DND-41 (cell line): ENCODE results near the gene PDE4D.

Experiments used
- ATAC-seq: fragments of 200-7000 bp; cut with Tn5 transposase; 3 replicates; pipeline ENCODE4 v1.9.1; 2021; ENCODE audit warnings: low read depth; ENCODE audit not compliant: insufficient read depth
- DNase-seq: peaks from one replicate; pipeline ENCODE4 v3.0.0-alpha.2; 2020
- H2AFZ ChIP-seq: 2 replicates; pipeline ENCODE4 v1.6.0; 2012; ENCODE audit warnings: low read depth, low read length
- H3K27ac ChIP-seq: 2 replicates; pipeline ENCODE4 v1.5.1; 2012; ENCODE audit warnings: low read length, inconsistent platforms
- H3K27me3 ChIP-seq: fragments of 200-600 bp; sonication (generic); 2 replicates; pipeline ENCODE4 v1.6.0; 2012; ENCODE audit warnings: low read length, mild to moderate bottlenecking, inconsistent platforms; ENCODE audit not compliant: insufficient read depth, poor library complexity
- H3K36me3 ChIP-seq: 2 replicates; pipeline ENCODE4 v1.5.1; 2012; ENCODE audit warnings: low read length, inconsistent platforms; ENCODE audit not compliant: insufficient read depth
- H3K4me1 ChIP-seq: 2 replicates; pipeline ENCODE4 v1.5.1; 2012; ENCODE audit warnings: mild to moderate bottlenecking, low read length; ENCODE audit not compliant: insufficient read depth
- H3K4me2 ChIP-seq: 2 replicates; pipeline ENCODE4 v1.6.0; 2012; ENCODE audit warnings: mild to moderate bottlenecking, moderate library complexity, low read length, inconsistent platforms; ENCODE audit not compliant: insufficient read depth
- H3K4me3 ChIP-seq, 2 experiments: fragments of 200-600 bp in 1 of 2; shearing (Covaris generic) in 1 of 2; 2 replicates each; pipeline ENCODE4 v1.5.1; 2012 to 2016; ENCODE audit warnings: inconsistent platforms in 2 of 2, low read length in 2 of 2, mild to moderate bottlenecking in 2 of 2, low read depth in 1 of 2, moderate library complexity in 1 of 2
- H3K79me2 ChIP-seq: 2 replicates; pipeline ENCODE4 v1.6.0; 2012; ENCODE audit warnings: low read length, inconsistent platforms; ENCODE audit not compliant: insufficient read depth
- H3K9ac ChIP-seq: 2 replicates; pipeline ENCODE4 v1.6.0; 2012; ENCODE audit warnings: low read depth, mild to moderate bottlenecking, inconsistent platforms, low read length, moderate library complexity
- H3K9me3 ChIP-seq: 2 replicates; pipeline ENCODE4 v1.5.1; 2012; ENCODE audit warnings: low read length, moderate library complexity, mild to moderate bottlenecking, inconsistent platforms; ENCODE audit not compliant: insufficient read depth, severe bottlenecking
- H4K20me1 ChIP-seq: 2 replicates; pipeline ENCODE4 v1.6.0; 2012; ENCODE audit warnings: low read length; ENCODE audit not compliant: insufficient read depth
- CTCF ChIP-seq: IDR thresholded peaks from 2 replicates; pipeline ENCODE4 v1.5.1; 2012; ENCODE audit warnings: borderline replicate concordance, low read length, moderate library complexity, mild to moderate bottlenecking; ENCODE audit not compliant: poor library complexity, severe bottlenecking; ENCODE audit errors: extremely low read depth
- EZH2 ChIP-seq: IDR thresholded peaks from 3 replicates; pipeline ENCODE4 v1.6.1; 2012; ENCODE audit warnings: borderline replicate concordance, low read depth, mild to moderate bottlenecking, moderate library complexity, low read length, inconsistent platforms; ENCODE audit not compliant: severe bottlenecking

PDE4D gene

GRCh38 chr5:59115345-59115744, 778.2 kb downstream of the PDE4D start:
- Histone ChIP-seq H2AFZ (no peak overlapping the region), H3K79me2 (no peaks in the 10 kb centered on the region), H3K27ac (no peak overlapping the region), H3K36me3 (no peaks in the 10 kb centered on the region), H3K4me2 (no peak overlapping the region), H3K4me3 (no peak overlapping the region), H3K9ac (no peak overlapping the region), H4K20me1 (no peaks in the 10 kb centered on the region), H3K9me3 (no peaks in the 10 kb centered on the region), H3K27me3 (no peaks in the 10 kb centered on the region), H3K4me1 (no peaks in the 10 kb centered on the region)
- DNase-seq: no peak
- TF ChIP-seq EZH2 (no peak), CTCF (no peak)
- ATAC-seq: no peak

- H3K27me3 ChIP-seq: no peaks in the 10 kb centered on the region
- H3K9ac ChIP-seq: no peak overlapping the region
- no peak overlapping the region for H2AFZ ChIP-seq
- H3K4me1 ChIP-seq: no peaks in the 10 kb centered on the region
- H4K20me1 ChIP-seq: no peaks in the 10 kb centered on the region
- H3K27ac ChIP-seq: no peak overlapping the region
- TF ChIP-seq EZH2 (no peak), CTCF (no peak)
- H3K79me2 ChIP-seq: no peaks in the 10 kb centered on the region
- DNase-seq: no peak
- no peaks in the 10 kb centered on the region for H3K36me3 ChIP-seq
- no peak overlapping the region for H3K4me3 ChIP-seq
- H3K4me2 ChIP-seq: no peak overlapping the region
- no peak for ATAC-seq
- no peaks in the 10 kb centered on the region for H3K9me3 ChIP-seq
Observed at GRCh38 chr5:59109383-59109782, 784.1 kb downstream of the PDE4D start.

DNA sequence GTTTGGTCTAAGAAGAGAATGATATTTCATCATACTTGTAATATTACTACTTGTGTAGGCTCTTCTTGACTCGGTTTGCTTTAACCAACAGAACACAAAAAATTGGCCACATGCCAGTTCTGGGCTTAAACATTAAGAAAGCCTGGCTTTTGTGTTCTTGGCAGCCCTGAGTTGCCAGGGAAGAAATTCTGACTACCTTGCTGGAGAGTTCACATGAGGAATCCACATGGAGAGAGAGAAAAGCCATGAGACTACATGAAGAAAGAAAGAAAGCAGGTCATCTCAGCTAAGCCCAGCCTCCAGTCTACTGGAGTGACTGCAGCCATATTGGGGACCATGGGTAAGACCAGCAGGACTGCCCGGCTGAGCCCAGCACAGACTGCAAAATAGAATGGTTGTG, 785.8 kb downstream of the PDE4D start:
- DNase-seq: no peak
- Histone ChIP-seq H3K9me3 (no peaks in the 10 kb centered on the region), H4K20me1 (no peaks in the 10 kb centered on the region), H3K9ac (no peak overlapping the region), H3K4me2 (no peak overlapping the region), H3K4me3 (no peak overlapping the region), H3K27ac (no peak overlapping the region), H3K4me1 (no peaks in the 10 kb centered on the region), H2AFZ (no peak overlapping the region), H3K27me3 (no peaks in the 10 kb centered on the region), H3K79me2 (no peaks in the 10 kb centered on the region), H3K36me3 (no peaks in the 10 kb centered on the region)
- ATAC-seq: no peak
- TF ChIP-seq CTCF: no peak
- no peak for TF ChIP-seq EZH2
